ENCODE measurements around the gene THBS2. TPM values are rescaled to one million over a fixed set of nuclear protein-coding genes. Genes with fewer than 3 reads are reported as not detected.

THBS2 gene
- total RNA-seq, 1 donor from 2014 or later: 2.7 TPM

DNA sequence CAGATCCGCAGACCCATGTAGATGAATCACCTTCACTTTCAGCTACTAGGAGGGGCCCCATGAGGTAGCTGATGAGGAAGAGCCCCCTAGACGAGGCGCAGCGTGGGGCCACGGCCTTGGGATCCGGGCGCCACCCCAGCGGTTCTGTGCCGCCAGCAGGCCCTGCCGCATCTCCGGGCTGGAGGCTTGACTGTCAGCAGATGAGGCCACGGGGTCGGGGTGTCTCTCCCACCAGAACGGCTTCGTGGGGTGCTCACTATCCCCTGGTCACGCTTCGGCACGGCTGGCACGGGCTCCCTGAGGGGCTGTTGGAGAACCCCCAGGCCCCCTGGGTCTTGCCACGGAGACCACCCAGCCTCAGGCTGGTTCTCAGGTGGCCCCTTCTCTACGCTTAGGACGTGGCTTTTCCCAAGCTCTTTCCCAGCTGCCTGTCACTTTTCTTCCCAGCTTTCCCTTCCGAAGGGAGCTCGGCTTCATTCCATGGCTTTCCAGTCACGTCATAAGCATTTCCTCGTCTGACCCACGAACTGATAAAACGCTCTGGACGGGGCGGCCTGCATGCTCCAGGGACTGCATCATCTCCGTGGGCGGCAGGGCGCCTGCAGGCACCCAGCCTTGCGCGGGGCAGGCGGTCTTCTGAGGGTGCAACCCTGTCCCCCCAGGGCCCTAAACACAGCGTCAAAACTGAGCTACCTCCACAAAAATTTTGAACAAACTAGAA, 85.9 kb downstream of the THBS2 start:
- TF ChIP-seq, protein P1, sequence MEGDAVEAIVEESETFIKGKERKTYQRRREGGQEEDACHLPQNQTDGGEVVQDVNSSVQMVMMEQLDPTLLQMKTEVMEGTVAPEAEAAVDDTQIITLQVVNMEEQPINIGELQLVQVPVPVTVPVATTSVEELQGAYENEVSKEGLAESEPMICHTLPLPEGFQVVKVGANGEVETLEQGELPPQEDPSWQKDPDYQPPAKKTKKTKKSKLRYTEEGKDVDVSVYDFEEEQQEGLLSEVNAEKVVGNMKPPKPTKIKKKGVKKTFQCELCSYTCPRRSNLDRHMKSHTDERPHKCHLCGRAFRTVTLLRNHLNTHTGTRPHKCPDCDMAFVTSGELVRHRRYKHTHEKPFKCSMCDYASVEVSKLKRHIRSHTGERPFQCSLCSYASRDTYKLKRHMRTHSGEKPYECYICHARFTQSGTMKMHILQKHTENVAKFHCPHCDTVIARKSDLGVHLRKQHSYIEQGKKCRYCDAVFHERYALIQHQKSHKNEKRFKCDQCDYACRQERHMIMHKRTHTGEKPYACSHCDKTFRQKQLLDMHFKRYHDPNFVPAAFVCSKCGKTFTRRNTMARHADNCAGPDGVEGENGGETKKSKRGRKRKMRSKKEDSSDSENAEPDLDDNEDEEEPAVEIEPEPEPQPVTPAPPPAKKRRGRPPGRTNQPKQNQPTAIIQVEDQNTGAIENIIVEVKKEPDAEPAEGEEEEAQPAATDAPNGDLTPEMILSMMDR (conservative IDR thresholded peaks at IDR 0.05; ENCODE audit: low read depth, low read length): no peak
- DNase-seq (ENCODE audit: low read depth): no peak
- H3K4me3 ChIP-seq (ENCODE audit: low read depth, low read length): no peak overlapping the region

DNA sequence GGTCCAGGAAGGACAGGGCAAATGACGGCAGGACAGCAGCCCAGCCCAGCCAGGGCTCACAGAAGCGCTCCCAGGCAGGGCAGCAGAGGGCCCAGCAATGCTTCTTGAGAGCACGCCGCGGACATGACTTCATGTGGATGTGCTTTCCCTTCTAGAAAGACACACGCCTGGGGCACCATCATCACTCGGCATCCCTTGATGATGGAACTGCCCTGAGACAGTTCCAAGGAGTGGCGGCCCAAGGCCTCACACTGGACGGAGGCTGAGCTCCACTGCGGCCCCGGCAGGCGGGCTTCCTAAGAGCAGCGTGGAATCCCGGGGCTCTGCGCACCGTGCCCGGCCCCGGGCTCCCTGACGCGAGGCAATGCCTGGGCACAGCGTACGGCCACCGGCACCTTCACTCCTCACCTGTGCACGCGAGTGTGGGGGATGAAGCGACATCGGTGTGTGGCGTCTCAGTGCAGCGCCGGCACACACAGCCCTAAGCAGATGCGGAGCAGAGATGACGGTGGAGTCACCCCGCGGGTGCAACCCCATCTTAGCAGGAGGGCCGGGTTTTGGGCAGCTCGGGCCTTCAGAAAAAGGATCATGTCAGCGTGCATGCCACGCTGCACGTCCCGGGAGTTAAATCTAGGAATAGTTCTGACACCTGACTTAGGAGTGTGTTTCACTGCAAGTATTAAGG, 86.6 kb downstream of the THBS2 start:
- H3K4me3 ChIP-seq (ENCODE audit: low read depth, low read length): no peak overlapping the region
- no peak for DNase-seq (ENCODE audit: low read depth)
- TF ChIP-seq, protein P1 (conservative IDR thresholded peaks at IDR 0.05; ENCODE audit: low read depth, low read length): no peak

Data from epithelial cell of proximal tubule (primary cell).